Cardiac muscle cell (in vitro differentiated cells and primary cell): ENCODE results near the gene RO60. TPM values are rescaled to one million over a fixed set of nuclear protein-coding genes. Genes with fewer than 3 reads are reported as not detected.

Experiments
- DNase-seq, 2 donors: peaks; one replicate each; pipeline versions ENCODE4 v3.0.0 to v3.0.0-alpha.2; 2010 to 2017; ENCODE audit warnings: low read depth in 1 of 2, low spot score in 1 of 2
- H3K27ac ChIP-seq: fragments of 200-600 bp; sonication (generic); 2 replicates; pipeline ENCODE4 v1.5.1; 2016
- H3K27me3 ChIP-seq: fragments of 200-600 bp; sonication (generic); 2 replicates; pipeline ENCODE4 v1.6.0; 2016; ENCODE audit warnings: control low read depth
- H3K36me3 ChIP-seq: fragments of 200-600 bp; sonication (generic); 2 replicates; pipeline ENCODE4 v1.5.1; 2016; ENCODE audit warnings: control low read depth
- H3K4me1 ChIP-seq: fragments of 200-600 bp; sonication (generic); 2 replicates; pipeline ENCODE4 v1.8.1; 2017; ENCODE audit warnings: low read depth, mild to moderate bottlenecking, mixed run types
- H3K4me3 ChIP-seq: fragments of 200-600 bp; sonication (generic); 2 replicates; pipeline ENCODE4 v1.5.1; 2016; ENCODE audit warnings: mild to moderate bottlenecking
- H3K9me3 ChIP-seq: fragments of 200-600 bp; sonication (generic); 2 replicates; pipeline ENCODE4 v1.5.1; 2017; ENCODE audit warnings: low read depth, mild to moderate bottlenecking, control low read depth
- CTCF ChIP-seq: IDR thresholded peaks from 2 replicates; pipeline ENCODE4 v1.5.1; 2012; ENCODE audit warnings: low read depth, mild to moderate bottlenecking, low read length
- polyA plus RNA-seq: library from polyadenylated mRNA; unstranded; fragments of >200 nt; fragmentation: Nextera tagmentation; extraction: Ambion mirVana; gene quantifications from 2 replicates; pipeline ENCODE4 v1.2.1, GENCODE V29; 2016
- total RNA-seq: library from RNA; depleted of rRNA; stranded (reverse); fragments of >200 nt; gene quantifications from 2 replicates; pipeline ENCODE4 v1.2.3, GENCODE V29; 2016

Gene RO60
- total and polyA plus RNA-seq, 2 experiments from 2014 or later: 106 to 139 TPM

GRCh38 chr1:193103759-193104501, 44.5 kb downstream of the RO60 start:
- Histone ChIP-seq H3K4me1 (peaks cover 4% of the 10 kb centered on the region), H3K27ac (peak overlapping the region; percentile 75), H3K4me3 (peak overlapping the region; percentile 70), H3K36me3 (no peaks in the 10 kb centered on the region), H3K9me3 (no peaks in the 10 kb centered on the region), H3K27me3 (no peaks in the 10 kb centered on the region)
- no peak for TF ChIP-seq CTCF
- no peak for DNase-seq

GRCh38 chr1:193104502-193104906, 45.1 kb downstream of the RO60 start:
- no peaks in the 10 kb centered on the region for H3K36me3 ChIP-seq
- no peaks in the 10 kb centered on the region for H3K27me3 ChIP-seq
- H3K27ac ChIP-seq: peak overlapping the region; percentile 75
- H3K9me3 ChIP-seq: no peaks in the 10 kb centered on the region
- H3K4me3 ChIP-seq: peak overlapping the region; percentile 70
- DNase-seq: peak; percentile 54
- peaks cover 4% of the 10 kb centered on the region for H3K4me1 ChIP-seq
- TF ChIP-seq CTCF: no peak

- Histone ChIP-seq H3K9me3 (no peaks in the 10 kb centered on the region), H3K27ac (peak within 1 kb of the TSS; percentile 75), H3K4me1 (peaks cover 4% of the 10 kb centered on the region), H3K36me3 (no peaks in the 10 kb centered on the region), H3K4me3 (peak within 1 kb of the TSS; percentile 70), H3K27me3 (no peaks in the 10 kb centered on the region)
- DNase-seq: peak; percentile 91
- TF ChIP-seq CTCF: no peak
Measured at GRCh38 chr1:193104907-193105820, 45.8 kb downstream of the RO60 start, which contains the start of gene GLRX2. GLRX2 (minus strand) TSS chr1:193105414; CDS start chr1:193105382, 32 bp downstream.

GRCh38 chr1:193105821-193106177, 46.4 kb downstream of the RO60 start:
- Histone ChIP-seq H3K36me3 (no peaks in the 10 kb centered on the region), H3K9me3 (no peaks in the 10 kb centered on the region), H3K27me3 (no peaks in the 10 kb centered on the region), H3K4me3 (peak overlapping the region; percentile 70), H3K4me1 (peaks cover 4% of the 10 kb centered on the region), H3K27ac (peak overlapping the region; percentile 75)
- DNase-seq: no peak
- TF ChIP-seq CTCF: no peak

- no peak overlapping the region for H3K27ac ChIP-seq
- no peak for DNase-seq
- H3K9me3 ChIP-seq: no peaks in the 10 kb centered on the region
- H3K4me3 ChIP-seq: no peak overlapping the region
- H3K36me3 ChIP-seq: no peaks in the 10 kb centered on the region
- TF ChIP-seq CTCF: no peak
- no peaks in the 10 kb centered on the region for H3K27me3 ChIP-seq
- peaks cover 4% of the 10 kb centered on the region for H3K4me1 ChIP-seq
Measured at GRCh38 chr1:193108471-193108870, 49.1 kb downstream of the RO60 start.

Other genes starting within 250 kb of the RO60 start
- 17.5 and 34.4 TPM in 2 replicates for gene UCHL5, start 252 bp upstream of the RO60 start, total RNA-seq
- gene UCHL5, start 252 bp upstream of the RO60 start, polyA plus RNA-seq: 42.5 and 49.6 TPM in 2 replicates
- gene GLRX2, start 45.8 kb downstream of the RO60 start, total RNA-seq: 5.0 and 7.7 TPM in 2 replicates
- gene GLRX2, start 45.8 kb downstream of the RO60 start, polyA plus RNA-seq: 21.9 and 24.9 TPM in 2 replicates
- gene CDC73, start 62.4 kb downstream of the RO60 start, total RNA-seq: 17.7 and 25.6 TPM in 2 replicates
- 44.9 and 45.8 TPM in 2 replicates for gene CDC73, start 62.4 kb downstream of the RO60 start, polyA plus RNA-seq
- gene B3GALT2, start 127.0 kb downstream of the RO60 start, total RNA-seq: 1.5 and 1.7 TPM in 2 replicates
- gene B3GALT2, start 127.0 kb downstream of the RO60 start, polyA plus RNA-seq: 0.73 and 1.8 TPM in 2 replicates